22Rv1 (cell line): ENCODE measurements around the gene CNGA3.

Source experiments
- ZFX ChIP-seq: fragments of 450-650 bp; IDR thresholded peaks from 2 replicates; pipeline ENCODE4 v1.6.1; 2017; ENCODE audit warnings: antibody characterized with exemption, borderline replicate concordance
- TF ChIP-seq, protein P1 (sequence below): fragments of 450-650 bp; IDR thresholded peaks from 2 replicates; pipeline ENCODE4 v1.5.1; 2017; ENCODE audit warnings: mild to moderate bottlenecking

DNA sequence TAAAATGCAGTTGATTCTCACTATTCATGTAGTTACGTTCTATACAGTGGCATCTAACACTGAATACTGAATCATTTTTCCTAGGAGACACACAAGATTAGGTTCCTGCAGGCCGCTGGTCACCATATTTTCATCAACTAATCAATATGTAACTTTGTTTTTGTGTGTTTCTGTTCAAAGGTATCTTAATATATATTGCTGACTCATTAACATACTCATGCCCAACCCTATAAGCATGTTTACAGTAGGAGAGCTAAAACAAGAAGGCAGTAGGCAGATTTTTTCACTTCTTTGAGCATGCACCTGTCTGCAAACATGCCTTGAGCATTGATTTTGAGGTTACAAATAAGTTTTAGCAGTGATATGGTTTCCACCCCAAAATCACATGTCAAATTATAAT lies 30.3 kb upstream of the CNGA3 start:
- TF ChIP-seq, protein P1, sequence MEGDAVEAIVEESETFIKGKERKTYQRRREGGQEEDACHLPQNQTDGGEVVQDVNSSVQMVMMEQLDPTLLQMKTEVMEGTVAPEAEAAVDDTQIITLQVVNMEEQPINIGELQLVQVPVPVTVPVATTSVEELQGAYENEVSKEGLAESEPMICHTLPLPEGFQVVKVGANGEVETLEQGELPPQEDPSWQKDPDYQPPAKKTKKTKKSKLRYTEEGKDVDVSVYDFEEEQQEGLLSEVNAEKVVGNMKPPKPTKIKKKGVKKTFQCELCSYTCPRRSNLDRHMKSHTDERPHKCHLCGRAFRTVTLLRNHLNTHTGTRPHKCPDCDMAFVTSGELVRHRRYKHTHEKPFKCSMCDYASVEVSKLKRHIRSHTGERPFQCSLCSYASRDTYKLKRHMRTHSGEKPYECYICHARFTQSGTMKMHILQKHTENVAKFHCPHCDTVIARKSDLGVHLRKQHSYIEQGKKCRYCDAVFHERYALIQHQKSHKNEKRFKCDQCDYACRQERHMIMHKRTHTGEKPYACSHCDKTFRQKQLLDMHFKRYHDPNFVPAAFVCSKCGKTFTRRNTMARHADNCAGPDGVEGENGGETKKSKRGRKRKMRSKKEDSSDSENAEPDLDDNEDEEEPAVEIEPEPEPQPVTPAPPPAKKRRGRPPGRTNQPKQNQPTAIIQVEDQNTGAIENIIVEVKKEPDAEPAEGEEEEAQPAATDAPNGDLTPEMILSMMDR: no peak
- no peak for TF ChIP-seq ZFX
